HG02884 (cell line): ENCODE data around the gene PCDHB9.
"Not testable (repeated sequence)": the region's sequence is repeated elsewhere in the genome, so short reads cannot be mapped to it uniquely, and the experiment has no call there.

Source experiments
- ATAC-seq: cut with Tn5 transposase; IDR thresholded peaks from one replicate; pipeline ENCODE4 v1.9.1; 2021; ENCODE audit warnings: mild to moderate bottlenecking, moderate library complexity; ENCODE audit not compliant: unreplicated experiment

The PCDHB9 gene

DNA sequence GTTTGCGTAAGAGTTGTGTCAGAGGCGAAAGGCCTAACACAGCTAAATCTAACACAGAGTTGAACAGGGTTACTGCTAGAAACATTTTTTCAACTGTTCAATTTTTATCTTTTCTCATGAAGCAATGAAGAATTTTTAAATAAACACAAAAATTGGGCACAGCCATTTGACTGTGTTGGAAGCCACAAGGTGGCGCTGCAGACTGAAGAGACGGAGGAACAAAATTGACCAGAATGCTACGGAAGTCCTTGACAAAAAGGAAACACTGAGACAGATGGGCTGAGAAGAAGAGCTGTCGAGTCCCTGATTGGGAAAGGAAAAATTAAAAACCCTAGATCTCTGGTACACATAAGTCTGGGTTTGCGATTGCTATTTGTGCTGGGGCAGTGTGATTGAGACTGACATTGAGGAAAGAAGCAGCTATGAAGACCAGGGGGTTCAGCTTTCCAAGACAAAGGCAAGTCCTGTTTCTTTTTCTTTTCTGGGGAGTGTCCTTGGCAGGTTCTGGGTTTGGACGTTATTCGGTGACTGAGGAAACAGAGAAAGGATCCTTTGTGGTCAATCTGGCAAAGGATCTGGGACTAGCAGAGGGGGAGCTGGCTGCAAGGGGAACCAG lies at the start of gene PCDHB9:
Gene PCDHB9 (plus strand): TSS at position 265 of the 616 bp plus-strand sequence. CDS start 158 bp downstream, at position 423.
- no peak for ATAC-seq

DNA sequence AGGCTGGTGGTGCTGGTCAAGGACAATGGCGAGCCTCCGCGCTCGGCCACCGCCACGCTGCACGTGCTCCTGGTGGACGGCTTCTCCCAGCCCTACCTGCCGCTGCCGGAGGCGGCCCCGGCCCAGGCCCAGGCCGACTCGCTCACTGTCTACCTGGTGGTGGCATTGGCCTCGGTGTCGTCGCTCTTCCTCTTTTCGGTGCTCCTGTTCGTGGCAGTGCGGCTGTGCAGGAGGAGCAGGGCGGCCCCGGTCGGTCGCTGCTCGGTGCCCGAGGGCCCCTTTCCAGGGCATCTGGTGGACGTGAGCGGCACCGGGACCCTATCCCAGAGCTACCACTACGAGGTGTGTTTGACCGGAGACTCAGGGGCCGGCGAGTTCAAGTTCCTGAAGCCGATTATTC lies 49.6 kb upstream of the PCDHB9 start:
- ATAC-seq: not testable (repeated sequence)

DNA sequence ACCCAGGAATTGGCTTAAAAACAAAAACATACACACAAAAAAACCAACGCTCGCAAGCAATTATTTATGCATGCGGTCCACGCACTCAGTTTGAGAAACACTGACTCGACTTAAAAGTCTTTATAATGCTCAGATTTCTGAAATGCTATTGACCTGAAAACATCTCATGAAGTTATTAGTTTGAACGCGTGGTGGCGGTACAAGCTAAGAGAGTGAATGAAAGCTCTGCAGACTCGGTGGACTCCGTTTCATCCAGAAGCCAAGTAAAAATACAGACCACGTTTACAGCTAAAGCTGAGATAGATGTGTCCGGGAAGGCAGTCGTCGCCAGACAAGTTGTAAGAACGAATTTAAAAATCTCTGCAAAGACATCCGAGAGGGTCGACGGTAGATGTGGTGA lies 37.1 kb upstream of the PCDHB9 start, which contains the start of gene PCDHB6:
Gene PCDHB6 (plus strand): TSS at position 246 of the 400 bp plus-strand sequence. CDS start 201 bp downstream, outside the sequence.
- ATAC-seq: no peak

DNA sequence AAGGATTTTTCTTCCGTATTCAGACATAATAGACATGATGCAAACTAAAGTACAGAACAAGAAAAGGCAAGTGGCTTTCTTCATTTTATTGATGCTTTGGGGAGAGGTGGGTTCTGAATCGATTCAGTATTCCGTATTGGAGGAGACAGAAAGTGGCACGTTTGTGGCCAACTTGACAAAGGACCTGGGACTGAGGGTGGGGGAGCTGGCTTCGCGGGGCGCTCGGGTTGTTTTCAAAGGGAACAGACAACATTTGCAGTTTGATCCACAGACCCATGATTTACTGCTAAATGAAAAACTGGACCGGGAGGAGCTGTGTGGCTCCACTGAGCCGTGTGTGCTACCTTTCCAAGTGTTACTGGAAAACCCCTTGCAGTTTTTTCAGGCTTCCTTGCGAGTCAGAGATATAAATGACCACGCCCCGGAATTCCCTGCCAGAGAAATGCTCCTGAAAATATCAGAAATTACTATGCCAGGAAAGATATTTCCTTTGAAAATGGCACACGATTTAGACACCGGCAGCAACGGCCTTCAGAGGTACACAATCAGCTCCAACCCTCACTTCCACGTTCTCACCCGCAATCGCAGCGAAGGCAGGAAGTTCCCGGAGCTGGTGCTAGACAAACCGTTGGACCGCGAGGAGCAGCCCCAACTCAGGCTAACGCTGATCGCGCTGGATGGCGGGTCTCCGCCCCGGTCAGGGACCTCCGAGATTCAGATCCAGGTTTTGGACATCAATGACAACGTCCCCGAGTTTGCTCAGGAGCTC lies 36.6 kb upstream of the PCDHB9 start:
- no peak for ATAC-seq

DNA sequence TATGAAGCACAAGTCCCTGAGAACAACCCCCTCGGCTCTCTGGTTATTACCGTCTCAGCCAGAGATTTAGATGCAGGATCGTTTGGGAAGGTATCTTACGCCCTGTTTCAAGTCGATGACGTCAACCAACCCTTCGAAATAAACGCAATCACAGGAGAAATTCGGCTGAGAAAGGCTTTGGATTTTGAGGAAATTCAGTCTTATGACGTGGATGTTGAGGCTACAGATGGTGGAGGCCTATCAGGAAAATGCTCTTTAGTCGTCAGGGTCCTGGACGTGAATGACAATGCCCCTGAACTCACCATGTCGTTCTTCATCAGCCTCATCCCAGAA lies 36.0 kb upstream of the PCDHB9 start:
- no peak for ATAC-seq

DNA sequence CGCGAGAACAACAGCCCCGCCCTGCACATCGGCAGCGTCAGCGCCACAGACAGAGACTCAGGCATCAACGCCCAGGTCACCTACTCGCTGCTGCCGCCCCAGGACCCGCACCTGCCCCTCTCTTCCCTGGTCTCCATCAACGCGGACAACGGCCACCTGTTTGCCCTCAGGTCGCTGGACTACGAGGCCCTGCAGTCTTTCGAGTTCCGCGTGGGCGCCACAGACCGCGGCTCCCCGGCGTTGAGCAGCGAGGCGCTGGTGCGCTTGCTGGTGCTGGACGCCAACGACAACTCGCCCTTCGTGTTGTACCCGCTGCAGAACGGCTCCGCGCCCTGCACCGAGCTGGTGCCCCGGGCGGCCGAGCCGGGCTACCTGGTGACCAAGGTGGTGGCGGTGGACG lies 35.3 kb upstream of the PCDHB9 start:
- not testable (repeated sequence) for ATAC-seq

DNA sequence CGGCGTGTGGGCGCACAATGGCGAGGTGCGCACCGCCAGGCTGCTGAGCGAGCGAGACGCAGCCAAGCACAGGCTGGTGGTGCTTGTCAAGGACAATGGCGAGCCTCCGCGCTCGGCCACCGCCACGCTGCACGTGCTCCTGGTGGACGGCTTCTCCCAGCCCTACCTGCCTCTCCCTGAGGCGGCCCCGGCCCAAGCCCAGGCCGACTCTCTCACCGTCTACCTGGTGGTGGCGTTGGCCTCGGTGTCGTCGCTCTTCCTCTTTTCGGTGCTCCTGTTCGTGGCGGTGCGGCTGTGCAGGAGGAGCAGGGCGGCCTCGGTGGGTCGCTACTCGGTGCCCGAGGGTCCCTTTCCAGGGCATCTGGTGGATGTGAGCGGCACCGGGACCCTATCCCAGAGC lies 34.9 kb upstream of the PCDHB9 start:
- not testable (repeated sequence) for ATAC-seq

DNA sequence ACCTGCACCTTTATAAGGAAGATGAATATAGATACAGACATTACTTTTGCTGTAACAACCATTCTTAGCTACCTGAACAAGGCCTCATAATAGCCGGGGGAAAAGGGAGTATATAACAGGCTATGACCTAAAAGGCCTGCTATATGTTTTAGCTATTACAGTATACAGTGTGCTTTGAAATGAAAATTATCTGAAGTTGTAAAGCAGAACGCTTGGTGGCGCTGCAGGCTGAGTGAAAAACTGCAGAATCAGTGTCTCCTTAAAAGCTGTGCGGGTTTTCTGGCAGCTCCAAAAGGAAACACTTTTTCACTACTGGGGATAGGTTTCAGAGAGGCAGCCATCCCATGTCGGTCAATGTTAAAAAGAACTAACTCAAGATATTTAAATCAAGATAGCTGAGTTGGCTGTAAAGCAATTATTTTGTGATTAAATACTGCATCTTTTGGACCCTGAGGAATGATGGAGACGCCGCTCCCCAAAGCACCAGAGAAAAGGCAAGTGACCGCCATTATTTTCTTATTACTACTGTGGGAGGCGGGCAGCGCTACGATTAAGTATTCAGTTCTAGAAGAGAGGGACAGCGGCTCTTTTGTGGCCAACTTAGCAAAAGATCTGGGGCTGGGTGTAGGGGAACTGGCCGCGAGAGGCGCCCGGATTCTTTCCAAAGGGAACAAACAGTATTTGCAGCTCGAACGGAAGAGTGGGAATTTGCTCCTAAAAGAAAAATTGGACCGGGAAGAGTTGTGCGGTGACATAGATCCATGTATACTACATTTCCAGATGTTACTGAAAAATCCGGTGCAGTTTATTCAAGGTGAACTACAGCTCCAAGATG lies 31.2 kb upstream of the PCDHB9 start:
- no peak for ATAC-seq

DNA sequence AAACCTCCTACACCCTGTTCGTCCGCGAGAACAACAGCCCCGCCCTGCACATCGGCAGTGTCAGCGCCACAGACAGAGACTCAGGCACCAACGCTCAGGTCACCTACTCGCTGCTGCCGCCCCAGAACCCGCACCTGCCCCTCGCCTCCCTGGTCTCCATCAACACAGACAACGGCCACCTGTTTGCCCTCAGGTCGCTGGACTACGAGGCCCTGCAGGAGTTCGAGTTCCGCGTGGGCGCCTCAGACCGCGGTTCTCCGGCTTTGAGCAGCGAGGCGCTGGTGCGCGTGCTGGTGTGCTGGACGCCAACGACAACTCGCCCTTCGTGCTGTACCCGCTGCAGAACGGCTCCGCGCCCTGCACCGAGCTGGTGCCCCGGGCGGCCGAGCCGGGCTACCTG lies 29.6 kb upstream of the PCDHB9 start:
- ATAC-seq: not testable (repeated sequence)

DNA sequence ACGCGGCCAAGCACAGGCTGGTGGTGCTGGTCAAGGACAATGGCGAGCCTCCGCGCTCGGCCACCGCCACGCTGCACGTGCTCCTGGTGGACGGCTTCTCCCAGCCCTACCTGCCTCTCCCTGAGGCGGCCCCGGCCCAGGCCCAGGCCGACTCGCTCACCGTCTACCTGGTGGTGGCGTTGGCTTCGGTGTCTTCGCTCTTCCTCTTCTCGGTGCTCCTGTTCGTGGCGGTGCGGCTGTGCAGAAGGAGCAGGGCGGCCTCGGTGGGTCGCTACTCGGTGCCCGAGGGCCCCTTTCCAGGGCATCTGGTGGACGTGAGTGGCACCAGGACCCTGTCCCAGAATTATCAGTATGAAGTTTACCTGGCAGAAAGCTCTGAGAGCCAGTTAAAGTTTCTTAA lies 29.1 kb upstream of the PCDHB9 start:
- not testable (repeated sequence) for ATAC-seq

DNA sequence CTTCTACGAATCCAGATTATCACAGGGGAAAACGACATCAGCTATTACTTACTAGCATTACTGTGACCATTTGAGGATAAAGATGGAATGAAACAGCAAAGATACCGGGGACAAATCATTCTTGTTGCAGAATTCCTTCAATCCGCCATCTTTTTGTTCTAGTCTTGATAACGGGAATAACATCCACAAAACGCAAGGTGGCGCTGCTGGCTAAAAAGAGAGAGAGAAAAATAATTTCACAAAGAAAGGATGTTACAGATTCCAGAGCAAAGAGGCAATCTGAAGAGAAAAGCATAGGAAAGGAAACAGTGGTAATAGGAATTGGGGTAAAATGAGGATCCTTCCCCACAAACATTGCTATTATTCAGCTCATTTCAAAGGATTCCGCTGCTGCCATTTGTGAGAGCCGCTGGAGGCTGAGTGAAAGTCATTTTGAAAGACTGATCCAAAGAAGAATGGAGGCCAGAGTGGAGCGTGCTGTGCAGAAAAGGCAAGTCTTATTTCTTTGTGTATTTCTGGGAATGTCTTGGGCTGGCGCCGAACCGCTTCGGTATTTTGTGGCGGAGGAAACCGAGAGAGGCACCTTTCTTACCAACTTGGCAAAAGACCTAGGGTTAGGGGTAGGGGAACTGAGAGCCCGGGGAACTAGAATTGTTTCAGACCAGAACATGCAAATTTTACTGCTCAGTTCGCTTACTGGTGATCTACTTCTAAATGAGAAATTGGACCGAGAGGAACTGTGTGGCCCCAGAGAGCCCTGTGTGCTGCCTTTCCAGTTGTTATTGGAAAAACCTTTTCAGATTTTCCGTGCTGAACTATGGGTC lies 14.4 kb upstream of the PCDHB9 start, which contains the start of gene PCDHB7:
Gene PCDHB7 (plus strand): TSS at position 264 of the 824 bp plus-strand sequence. CDS start 192 bp downstream, at position 456.
- ATAC-seq: no peak

DNA sequence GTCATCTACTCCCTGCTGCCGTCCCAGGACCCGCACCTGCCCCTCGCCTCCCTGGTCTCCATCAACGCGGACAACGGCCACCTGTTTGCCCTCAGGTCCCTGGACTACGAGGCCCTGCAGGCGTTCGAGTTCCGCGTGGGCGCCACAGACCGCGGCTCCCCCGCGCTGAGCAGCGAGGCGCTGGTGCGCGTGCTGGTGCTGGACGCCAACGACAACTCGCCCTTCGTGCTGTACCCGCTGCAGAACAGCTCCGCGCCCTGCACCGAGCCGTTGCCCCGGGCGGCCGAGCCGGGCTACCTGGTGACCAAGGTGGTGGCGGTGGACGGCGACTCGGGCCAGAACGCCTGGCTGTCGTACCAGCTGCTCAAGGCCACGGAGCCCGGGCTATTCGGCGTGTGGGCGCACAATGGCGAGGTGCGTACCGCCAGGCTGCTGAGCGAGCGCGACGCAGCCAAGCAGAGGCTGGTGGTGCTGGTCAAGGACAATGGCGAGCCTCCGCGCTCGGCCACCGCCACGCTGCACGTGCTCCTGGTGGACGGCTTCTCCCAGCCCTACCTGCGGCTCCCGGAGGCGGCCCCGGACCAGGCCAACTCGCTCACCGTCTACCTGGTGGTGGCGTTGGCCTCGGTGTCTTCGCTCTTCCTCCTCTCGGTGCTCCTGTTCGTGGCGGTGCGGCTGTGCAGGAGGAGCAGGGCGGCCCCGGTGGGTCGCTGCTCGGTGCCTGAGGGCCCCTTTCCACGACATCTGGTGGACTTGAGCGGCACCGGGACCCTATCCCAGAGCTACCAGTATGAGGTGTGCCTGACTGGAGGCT lies 12.5 kb upstream of the PCDHB9 start:
- not testable (repeated sequence) for ATAC-seq

DNA sequence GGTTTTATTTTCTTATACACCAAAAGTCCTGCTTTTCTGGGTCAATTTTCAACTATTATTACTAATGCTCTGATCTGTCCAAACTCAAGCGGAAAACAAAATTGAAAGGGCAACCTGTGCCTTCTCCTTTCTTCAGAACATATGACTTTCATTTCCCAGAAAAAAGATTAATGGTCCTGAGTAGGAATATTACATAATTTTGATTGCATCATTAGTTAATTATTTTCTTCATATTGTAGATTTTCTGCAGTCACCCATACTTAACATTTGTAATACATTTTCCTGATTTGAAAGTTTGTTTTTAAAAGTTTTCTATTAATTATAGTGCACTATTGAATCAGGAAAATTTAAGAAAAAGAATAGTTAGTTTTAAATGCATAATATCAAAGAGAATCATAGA lies 11.0 kb upstream of the PCDHB9 start:
- ATAC-seq: no peak

DNA sequence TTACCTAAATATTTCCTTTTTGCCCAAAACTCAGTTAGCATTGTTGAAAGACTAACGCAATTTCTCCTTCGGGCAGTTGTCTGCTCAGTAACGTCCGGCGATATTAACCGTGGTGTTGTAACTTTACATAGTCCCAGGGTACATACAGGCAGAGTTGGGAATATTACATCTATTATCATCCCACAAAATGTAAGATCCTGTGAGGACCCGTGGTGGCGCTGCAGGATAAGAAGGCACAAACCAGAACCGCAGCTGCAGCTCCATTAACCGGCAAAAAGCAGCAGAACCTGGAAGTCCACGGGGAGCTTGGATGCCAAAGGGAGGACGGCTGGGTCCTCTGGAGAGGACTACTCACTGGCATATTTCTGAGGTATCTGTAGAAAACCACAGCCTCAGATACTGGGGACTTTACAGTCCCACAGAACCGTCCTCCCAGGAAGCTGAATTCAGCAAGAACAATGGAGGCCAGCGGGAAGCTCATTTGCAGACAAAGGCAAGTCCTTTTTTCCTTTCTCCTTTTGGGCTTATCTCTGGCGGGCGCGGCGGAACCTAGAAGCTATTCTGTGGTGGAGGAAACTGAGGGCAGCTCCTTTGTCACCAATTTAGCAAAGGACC lies 9.3 kb upstream of the PCDHB9 start, which contains the start of gene PCDHB8:
Gene PCDHB8 (plus strand): TSS at position 214 of the 615 bp plus-strand sequence. CDS start 245 bp downstream, at position 459.
- ATAC-seq: not testable (repeated sequence)

DNA sequence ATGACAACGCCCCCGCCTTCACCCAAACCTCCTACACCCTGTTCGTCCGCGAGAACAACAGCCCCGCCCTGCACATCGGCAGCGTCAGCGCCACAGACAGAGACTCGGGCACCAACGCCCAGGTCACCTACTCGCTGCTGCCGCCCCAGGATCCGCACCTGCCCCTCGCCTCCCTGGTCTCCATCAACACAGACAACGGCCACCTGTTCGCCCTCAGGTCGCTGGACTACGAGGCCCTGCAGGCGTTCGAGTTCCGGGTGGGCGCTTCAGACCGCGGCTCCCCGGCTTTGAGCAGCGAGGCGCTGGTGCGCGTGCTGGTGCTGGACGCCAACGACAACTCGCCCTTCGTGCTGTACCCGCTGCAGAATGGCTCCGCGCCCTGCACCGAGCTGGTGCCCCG lies 7.6 kb upstream of the PCDHB9 start:
- ATAC-seq: not testable (repeated sequence)

DNA sequence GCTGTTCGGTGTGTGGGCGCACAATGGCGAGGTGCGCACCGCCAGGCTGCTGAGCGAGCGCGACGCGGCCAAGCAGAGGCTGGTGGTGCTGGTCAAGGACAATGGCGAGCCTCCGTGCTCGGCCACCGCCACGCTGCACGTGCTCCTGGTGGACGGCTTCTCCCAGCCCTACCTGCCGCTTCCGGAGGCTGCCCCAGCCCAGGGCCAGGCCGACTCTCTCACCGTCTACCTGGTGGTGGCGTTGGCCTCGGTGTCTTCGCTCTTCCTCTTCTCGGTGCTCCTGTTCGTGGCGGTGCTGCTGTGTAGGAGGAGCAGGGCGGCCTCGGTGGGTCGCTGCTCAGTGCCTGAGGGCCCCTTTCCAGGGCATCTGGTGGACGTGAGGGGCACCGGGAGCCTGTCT lies 7.1 kb upstream of the PCDHB9 start:
- ATAC-seq: not testable (repeated sequence)

DNA sequence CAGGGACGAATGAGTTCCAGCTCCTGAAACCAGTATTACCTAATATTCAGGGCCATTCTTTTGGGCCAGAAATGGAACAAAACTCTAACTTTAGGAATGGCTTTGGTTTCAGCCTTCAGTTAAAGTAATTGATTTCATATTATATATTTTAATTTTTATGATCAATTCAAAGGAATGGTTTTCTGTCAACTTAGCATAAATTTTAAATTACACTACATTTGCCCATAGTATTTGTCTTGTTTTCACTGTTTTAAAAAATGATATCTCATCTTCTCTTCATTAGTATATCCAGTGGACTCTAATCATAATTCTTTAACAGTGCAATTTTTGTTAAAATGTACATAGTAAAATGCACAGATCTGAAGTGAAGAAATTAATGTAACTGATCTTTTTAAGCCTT lies 6.6 kb upstream of the PCDHB9 start:
- ATAC-seq: no peak

DNA sequence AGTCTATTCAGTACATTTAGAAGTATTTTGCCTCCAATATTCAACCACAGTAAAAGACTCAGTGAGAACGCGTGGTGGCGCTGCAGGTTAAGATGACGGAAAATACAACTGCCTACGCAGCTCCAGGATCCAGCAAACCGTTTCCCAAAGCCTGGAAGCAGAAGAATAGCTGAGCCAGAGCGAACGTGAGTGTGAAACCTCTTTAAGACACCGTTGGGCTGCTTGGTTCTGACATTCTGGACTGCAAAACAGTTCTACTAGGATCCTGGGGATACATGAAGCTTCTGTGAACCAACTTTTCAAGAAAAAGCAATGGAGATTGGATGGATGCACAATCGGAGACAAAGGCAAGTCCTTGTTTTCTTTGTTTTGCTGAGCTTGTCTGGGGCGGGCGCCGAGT lies 4.7 kb upstream of the PCDHB9 start, which contains the start of gene PCDHB16:
Gene PCDHB16 (plus strand): TSS at position 140 of the 400 bp plus-strand sequence. CDS start 173 bp downstream, at position 313.
- no peak for ATAC-seq
